ENCODE measurements around the gene PLCXD1.
"Not testable (repeated sequence)": the region's sequence is repeated elsewhere in the genome, so short reads cannot be mapped to it uniquely, and the experiment has no call there.

The PLCXD1 gene

GRCh38 chrX:291411-291901 is 10.3 kb downstream of the PLCXD1 start:
- DNase-seq (ENCODE audit: low read depth in 2 of 2), result no peak

GRCh38 chrX:292900-293897 is 12.0 kb downstream of the PLCXD1 start:
- DNase-seq (ENCODE audit: low read depth in 2 of 2), result no peak

- no peak for DNase-seq (ENCODE audit: low read depth in 2 of 2)
Observed at GRCh38 chrX:295136-295535, 14.0 kb downstream of the PLCXD1 start.

GRCh38 chrX:298993-299392 is 17.8 kb downstream of the PLCXD1 start:
- no peak for DNase-seq (ENCODE audit: low read depth in 2 of 2)

GRCh38 chrX:300334-300733 is 19.2 kb downstream of the PLCXD1 start:
- DNase-seq (ENCODE audit: low read depth in 2 of 2), result no peak

GRCh38 chrX:302975-303374 is 21.8 kb downstream of the PLCXD1 start:
- no peak for DNase-seq (ENCODE audit: low read depth in 2 of 2)

- not testable (repeated sequence) for DNase-seq (ENCODE audit: low read depth in 2 of 2)
Observed at GRCh38 chrX:305781-306613, 24.8 kb downstream of the PLCXD1 start.

GRCh38 chrX:306614-307251 is 25.6 kb downstream of the PLCXD1 start:
- not testable (repeated sequence) for DNase-seq (ENCODE audit: low read depth in 2 of 2)

- DNase-seq (ENCODE audit: low read depth in 2 of 2), result no peak
Observed at GRCh38 chrX:307261-308111, 26.3 kb downstream of the PLCXD1 start.

GRCh38 chrX:308821-309520 is 27.8 kb downstream of the PLCXD1 start:
- no peak for DNase-seq (ENCODE audit: low read depth in 2 of 2)

- no peak for DNase-seq (ENCODE audit: low read depth in 2 of 2)
Observed at GRCh38 chrX:310621-311155, 29.5 kb downstream of the PLCXD1 start.

- DNase-seq (ENCODE audit: low read depth in 2 of 2), result no peak
Observed at GRCh38 chrX:311156-312129, 30.3 kb downstream of the PLCXD1 start.

GRCh38 chrX:312621-313331 is 31.6 kb downstream of the PLCXD1 start:
- DNase-seq (ENCODE audit: low read depth in 2 of 2), result no peak

GRCh38 chrX:313546-313945 is 32.4 kb downstream of the PLCXD1 start:
- no peak for DNase-seq (ENCODE audit: low read depth in 2 of 2)

- no peak for DNase-seq (ENCODE audit: low read depth in 2 of 2)
Observed at GRCh38 chrX:314049-314448, 32.9 kb downstream of the PLCXD1 start.

GRCh38 chrX:314781-315595 is 33.8 kb downstream of the PLCXD1 start:
- DNase-seq (ENCODE audit: low read depth in 2 of 2), result no peak

Data from fibroblast of skin of left biceps (primary cell).